HAP-1 (cell line): Measurements from ENCODE around the gene RUBCNL.

Source experiments
- DNase-seq, 2 experiments: peaks; one replicate each; pipeline ENCODE4 v3.0.0-alpha.2; 2016 to 2020; ENCODE audit warnings: low spot score in 2 of 2
- H3K27me3 ChIP-seq: fragments of 250-450 bp; sonication (Bioruptor Pico); 2 replicates; pipeline ENCODE4 v1.5.1; 2020; ENCODE audit warnings: low read depth, mild to moderate bottlenecking, moderate library complexity
- H3K36me3 ChIP-seq: fragments of 250-450 bp; sonication (Bioruptor Pico); replicated peaks from 2 replicates; pipeline ENCODE4 v1.5.1; 2020; ENCODE audit warnings: mild to moderate bottlenecking
- H3K4me1 ChIP-seq: fragments of 250-450 bp; sonication (Bioruptor Pico); 2 replicates; pipeline ENCODE4 v1.5.1; 2020; ENCODE audit warnings: mild to moderate bottlenecking
- H3K4me3 ChIP-seq: fragments of 250-450 bp; sonication (Bioruptor Pico); 2 replicates; pipeline ENCODE4 v1.5.1; 2020; ENCODE audit warnings: mild to moderate bottlenecking, moderate library complexity
- H3K9me3 ChIP-seq: fragments of 250-450 bp; sonication (Bioruptor Pico); 2 replicates; pipeline ENCODE4 v1.5.1; 2020; ENCODE audit warnings: mild to moderate bottlenecking, moderate library complexity
- in situ Hi-C: fragments of 300-500 bp; cut with MboI; formaldehyde crosslinking; loops from 3 replicates; pipeline ENCODE4 v1.14.3; 2020; ENCODE audit warnings: low sequenced_read_pairs, inconsistent platforms, mixed read lengths

The RUBCNL gene

DNA sequence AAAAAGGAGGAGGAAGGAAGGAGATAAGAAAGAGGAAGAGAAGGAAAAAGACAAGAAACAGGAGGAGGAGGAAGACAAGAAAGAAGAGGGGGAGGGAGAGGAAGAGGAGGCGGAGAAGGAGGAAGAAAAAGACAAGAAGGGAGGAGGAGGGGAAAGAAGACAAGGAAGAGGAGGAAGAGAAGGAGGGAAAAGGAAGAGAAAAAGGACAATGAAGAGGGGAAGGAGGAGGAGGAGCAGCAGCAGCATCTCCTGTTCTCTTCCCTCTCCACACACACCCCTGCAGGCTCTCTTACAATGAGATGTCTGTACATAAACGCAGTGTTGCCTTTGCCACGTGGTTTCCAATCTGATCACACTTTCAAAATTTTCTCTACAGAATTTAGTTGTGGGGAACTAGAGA is 66.6 kb downstream of the RUBCNL start:
- Histone ChIP-seq H3K27me3 (0 out of 2 replicates have a peak, but pooled peaks cover 3% of the 10 kb centered on the region), H3K4me1 (no peaks in the 10 kb centered on the region), H3K4me3 (no peak overlapping the region), H3K36me3 (no peaks in the 10 kb centered on the region), H3K9me3 (no peaks in the 10 kb centered on the region)
- in situ Hi-C loops, result no loop called here
- DNase-seq, result no peak

DNA sequence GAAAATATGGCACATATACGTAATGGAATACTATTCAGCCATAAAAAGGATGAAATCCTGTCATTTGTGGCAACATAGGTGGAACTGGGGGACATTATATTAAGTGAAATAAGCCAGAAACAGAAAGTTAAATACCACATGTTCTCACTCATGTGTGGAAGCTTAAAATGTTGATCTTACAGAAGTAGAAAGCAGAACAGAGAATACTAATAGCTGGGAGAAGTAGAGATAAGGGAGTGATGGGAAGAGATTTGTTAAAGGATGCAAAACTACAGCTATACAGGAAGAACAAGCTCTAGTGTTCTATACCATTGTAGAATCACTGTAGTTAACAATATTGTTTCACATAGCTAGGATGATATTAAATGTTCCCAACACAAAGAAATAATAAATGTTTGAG is 68.1 kb downstream of the RUBCNL start:
- H3K4me3 ChIP-seq, result no peak overlapping the region
- H3K27me3 ChIP-seq, result 0 out of 2 replicates have a peak, but pooled peaks cover 3% of the 10 kb centered on the region
- H3K36me3 ChIP-seq, result no peaks in the 10 kb centered on the region
- H3K9me3 ChIP-seq, result no peaks in the 10 kb centered on the region
- in situ Hi-C loops, result no loop called here
- no peak for DNase-seq
- H3K4me1 ChIP-seq, result no peaks in the 10 kb centered on the region

DNA sequence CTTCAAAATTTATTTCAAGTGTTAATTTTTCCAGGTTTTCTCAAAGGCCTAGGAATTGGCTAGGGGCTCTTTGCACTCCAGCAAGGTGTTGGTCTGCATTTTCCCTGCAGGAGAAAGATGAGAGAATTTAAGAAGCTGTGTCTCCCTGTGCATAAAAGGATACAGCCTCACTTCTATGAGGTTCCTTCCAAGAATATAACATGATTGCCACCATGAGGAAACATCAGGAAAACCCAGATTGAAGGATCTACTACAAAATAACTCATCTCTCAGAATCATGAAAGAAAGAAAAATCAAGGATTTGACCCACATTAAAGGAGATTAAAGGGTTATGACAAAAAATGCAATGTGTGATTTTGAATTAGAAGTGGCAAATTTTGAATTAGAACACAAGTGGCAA is 69.9 kb downstream of the RUBCNL start:
- no peaks in the 10 kb centered on the region for H3K9me3 ChIP-seq
- in situ Hi-C loops, result no loop called here
- no peak overlapping the region for H3K4me3 ChIP-seq
- H3K36me3 ChIP-seq, result no peaks in the 10 kb centered on the region
- H3K4me1 ChIP-seq, result no peaks in the 10 kb centered on the region
- H3K27me3 ChIP-seq, result 0 out of 2 replicates have a peak, but pooled peaks cover 3% of the 10 kb centered on the region
- DNase-seq, result no peak

DNA sequence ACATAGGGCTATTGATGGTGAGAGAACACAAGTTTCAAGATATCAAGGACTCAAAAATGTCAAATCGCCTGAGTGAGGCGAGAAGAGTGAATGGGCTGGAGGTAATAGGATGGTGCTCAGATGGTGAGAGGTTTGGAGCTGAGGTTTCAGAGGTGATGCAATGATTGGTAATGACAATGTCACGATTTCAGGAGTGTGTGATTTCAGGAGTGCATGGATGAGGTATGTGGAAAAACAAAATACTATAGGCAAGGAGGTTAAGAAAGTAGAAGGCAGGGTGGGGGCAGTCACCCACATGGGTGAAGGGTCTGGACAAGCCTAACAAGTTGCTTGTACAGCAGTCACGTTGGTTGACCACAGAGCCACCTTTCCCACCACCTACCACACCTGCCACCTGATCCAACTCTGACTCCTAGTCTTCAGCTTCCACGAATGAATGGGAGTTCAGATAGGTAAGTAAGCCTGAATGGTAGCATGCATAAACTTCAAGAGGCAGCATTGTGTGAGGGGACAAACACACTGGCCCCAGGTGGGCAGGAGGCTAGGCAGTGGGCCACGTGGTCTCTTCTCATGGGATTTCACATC is 71.5 kb downstream of the RUBCNL start:
- in situ Hi-C loops, result no loop called here
- DNase-seq, result no peak
- Histone ChIP-seq H3K9me3 (no peaks in the 10 kb centered on the region), H3K4me1 (no peaks in the 10 kb centered on the region), H3K4me3 (no peak overlapping the region), H3K27me3 (0 out of 2 replicates have a peak, but pooled peaks cover 3% of the 10 kb centered on the region), H3K36me3 (no peaks in the 10 kb centered on the region)

DNA sequence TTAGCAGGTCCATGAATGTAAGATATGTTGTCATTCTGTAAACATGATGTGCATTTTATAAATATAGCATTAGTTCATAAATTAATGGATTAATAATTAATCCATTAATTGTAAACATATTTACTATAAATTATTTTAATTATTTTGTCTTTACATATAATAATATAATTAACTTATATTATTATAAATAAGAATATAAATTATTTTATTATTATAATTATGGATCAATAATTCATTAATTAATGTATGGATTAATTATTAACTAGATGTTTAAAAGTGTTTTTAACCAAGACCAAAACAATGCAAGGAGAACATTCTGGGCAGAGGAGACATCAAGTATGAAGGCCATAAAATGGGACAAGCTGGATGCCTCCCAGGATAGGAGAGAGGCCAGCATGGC is 72.0 kb downstream of the RUBCNL start:
- no peaks in the 10 kb centered on the region for H3K4me1 ChIP-seq
- no peaks in the 10 kb centered on the region for H3K9me3 ChIP-seq
- no peak for DNase-seq
- H3K36me3 ChIP-seq, result no peaks in the 10 kb centered on the region
- in situ Hi-C loops, result no loop called here
- H3K4me3 ChIP-seq, result no peak overlapping the region
- 0 out of 2 replicates have a peak, but pooled peaks cover 3% of the 10 kb centered on the region for H3K27me3 ChIP-seq

DNA sequence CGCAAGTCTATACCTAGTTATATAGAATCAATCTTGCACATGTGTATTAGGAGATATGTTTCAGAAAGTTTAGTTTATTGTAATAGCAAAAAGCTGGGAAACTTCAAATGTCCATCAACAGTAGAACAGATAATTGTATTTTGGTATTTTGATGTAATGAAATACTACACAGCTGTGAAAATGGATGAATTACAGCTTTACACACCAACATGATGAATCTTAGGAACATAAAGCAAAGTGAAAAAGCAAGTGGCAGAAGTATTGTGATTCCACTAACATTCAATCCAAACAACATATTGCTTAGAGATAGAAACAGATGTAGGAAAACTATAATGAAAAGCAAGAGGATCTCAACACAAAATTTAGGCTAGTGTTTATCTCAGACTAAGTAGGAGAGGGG is 72.5 kb downstream of the RUBCNL start:
- Histone ChIP-seq H3K27me3 (0 out of 2 replicates have a peak, but pooled peaks cover 3% of the 10 kb centered on the region), H3K4me3 (no peak overlapping the region), H3K36me3 (no peaks in the 10 kb centered on the region), H3K9me3 (no peaks in the 10 kb centered on the region), H3K4me1 (no peaks in the 10 kb centered on the region)
- in situ Hi-C loops, result no loop called here
- DNase-seq, result no peak

DNA sequence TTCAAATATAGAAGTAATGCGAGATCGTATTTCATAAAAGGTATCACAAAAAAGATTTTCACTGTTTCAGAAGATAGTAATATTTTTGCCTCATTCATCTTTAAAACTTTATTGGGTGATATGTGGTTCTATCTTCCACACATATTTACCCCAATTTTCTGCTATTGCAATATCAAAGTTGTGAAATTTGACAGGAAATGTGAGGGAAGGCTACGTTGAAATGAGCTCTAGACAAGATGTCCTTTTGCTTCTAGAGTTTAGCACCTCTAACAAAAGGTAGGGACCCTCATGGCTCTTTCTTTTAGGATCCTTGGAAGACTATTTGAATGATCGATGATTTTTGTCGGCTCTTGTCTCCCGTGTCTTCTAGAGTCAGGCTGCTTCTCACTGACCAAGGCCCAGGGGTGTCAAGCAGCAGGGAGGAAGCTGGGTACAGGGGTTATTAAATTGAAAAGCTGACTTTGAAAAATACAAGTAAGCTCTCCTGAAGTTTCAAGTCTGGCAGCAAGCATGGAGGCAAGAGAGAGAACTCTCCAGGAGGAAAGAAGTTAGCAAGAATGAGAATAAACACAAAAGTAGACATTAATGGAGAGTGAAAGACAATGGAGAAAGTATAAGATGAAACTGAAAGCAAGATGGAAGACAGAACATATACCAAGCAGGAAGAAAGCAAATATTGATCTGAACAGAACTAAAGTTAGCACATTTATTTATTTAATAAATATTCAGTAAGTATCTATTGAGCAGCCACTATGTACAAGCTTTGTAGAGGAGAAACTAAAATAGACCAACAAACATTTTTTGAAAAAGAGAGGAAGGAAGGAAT is 73.4 kb downstream of the RUBCNL start:
- DNase-seq, result no peak
- Histone ChIP-seq H3K4me3 (no peak overlapping the region), H3K27me3 (no peaks in the 10 kb centered on the region), H3K4me1 (no peaks in the 10 kb centered on the region), H3K36me3 (no peaks in the 10 kb centered on the region), H3K9me3 (no peaks in the 10 kb centered on the region)
- in situ Hi-C loops, result no loop called here

DNA sequence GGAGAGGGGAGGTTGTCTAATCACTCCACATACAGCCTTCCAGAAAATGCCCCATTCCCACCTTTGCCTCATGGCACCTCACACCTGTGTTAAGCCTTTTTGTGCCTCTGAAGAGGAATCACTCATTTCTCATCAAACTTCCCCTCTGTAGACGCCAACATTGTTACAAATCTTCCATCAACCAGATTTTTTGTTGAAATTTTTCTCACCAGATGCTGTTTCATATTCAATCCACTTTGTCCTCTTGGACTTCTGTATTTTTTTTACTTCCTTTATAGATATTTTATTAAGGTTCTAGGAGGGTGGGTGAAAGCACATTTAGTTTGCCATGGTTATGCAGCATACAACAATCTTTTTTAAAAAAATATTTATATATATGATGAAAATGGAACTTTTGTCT is 74.0 kb downstream of the RUBCNL start:
- in situ Hi-C loops, result no loop called here
- Histone ChIP-seq H3K36me3 (no peaks in the 10 kb centered on the region), H3K4me3 (no peak overlapping the region), H3K27me3 (no peaks in the 10 kb centered on the region), H3K4me1 (no peaks in the 10 kb centered on the region), H3K9me3 (no peaks in the 10 kb centered on the region)
- no peak for DNase-seq

DNA sequence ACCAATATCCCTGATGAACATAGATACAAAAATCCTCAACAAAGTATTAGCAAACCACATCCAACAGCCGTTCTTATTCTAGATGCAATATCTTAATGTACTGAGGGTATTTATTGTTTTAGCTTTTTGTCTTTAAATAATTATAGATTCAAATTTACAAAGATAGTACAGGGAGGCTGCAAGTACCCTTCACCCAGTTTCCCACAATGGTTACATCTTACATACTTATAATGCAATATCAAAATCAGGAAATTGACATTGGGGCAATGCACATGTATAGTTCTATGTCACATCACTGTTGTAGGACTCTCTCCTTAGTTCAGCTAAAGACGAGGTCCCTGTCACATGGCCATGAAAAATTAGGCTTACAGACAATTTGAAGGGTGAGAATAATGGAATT is 75.8 kb downstream of the RUBCNL start:
- in situ Hi-C loops, result no loop called here
- H3K4me1 ChIP-seq, result no peaks in the 10 kb centered on the region
- no peaks in the 10 kb centered on the region for H3K9me3 ChIP-seq
- H3K36me3 ChIP-seq, result no peaks in the 10 kb centered on the region
- H3K27me3 ChIP-seq, result no peaks in the 10 kb centered on the region
- DNase-seq, result no peak
- no peak overlapping the region for H3K4me3 ChIP-seq

DNA sequence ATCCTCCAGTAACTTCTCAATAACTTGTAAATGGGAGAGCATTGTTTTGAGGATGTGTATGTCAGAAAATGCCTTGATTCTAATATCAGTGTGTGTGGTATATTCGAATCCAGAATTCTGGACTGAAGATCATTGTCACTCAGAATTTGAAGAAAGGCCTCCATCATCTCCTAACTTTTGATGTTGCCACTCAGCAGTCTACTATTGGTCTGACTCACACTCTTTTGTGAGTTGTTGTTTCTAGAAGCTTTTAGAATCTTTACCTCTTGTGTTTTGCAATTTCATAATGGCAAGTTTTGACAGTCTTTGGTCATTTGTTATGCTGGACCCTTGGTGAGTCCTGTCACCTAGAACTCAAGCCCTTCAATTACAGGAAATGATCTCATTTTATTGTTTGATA is 77.0 kb downstream of the RUBCNL start:
- H3K4me3 ChIP-seq, result no peak overlapping the region
- H3K36me3 ChIP-seq, result no peaks in the 10 kb centered on the region
- in situ Hi-C loops, result no loop called here
- H3K9me3 ChIP-seq, result no peaks in the 10 kb centered on the region
- no peaks in the 10 kb centered on the region for H3K27me3 ChIP-seq
- DNase-seq, result no peak
- H3K4me1 ChIP-seq, result no peaks in the 10 kb centered on the region

DNA sequence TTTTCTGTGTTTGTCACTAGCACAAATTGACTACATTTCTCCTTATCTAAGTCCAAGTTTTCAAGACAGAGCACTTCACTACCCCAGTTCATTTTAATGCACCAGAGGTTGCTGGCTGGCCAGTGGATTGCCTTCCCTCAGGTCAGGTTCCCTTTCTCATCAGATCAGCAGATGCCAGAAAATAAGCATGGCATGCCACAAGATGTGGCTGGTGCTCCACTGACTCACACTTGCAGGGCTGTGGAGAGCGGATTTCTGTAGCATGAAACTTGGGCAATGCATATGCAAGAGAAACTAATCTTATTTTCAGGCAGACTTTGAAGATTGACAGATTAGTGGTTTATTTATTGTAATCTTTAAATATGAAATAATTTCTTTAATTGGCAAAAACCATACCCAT is 79.5 kb downstream of the RUBCNL start:
- no peaks in the 10 kb centered on the region for H3K4me1 ChIP-seq
- H3K36me3 ChIP-seq, result no peaks in the 10 kb centered on the region
- in situ Hi-C loops, result no loop called here
- DNase-seq, result no peak
- no peak overlapping the region for H3K4me3 ChIP-seq
- no peaks in the 10 kb centered on the region for H3K9me3 ChIP-seq
- H3K27me3 ChIP-seq, result no peaks in the 10 kb centered on the region

DNA sequence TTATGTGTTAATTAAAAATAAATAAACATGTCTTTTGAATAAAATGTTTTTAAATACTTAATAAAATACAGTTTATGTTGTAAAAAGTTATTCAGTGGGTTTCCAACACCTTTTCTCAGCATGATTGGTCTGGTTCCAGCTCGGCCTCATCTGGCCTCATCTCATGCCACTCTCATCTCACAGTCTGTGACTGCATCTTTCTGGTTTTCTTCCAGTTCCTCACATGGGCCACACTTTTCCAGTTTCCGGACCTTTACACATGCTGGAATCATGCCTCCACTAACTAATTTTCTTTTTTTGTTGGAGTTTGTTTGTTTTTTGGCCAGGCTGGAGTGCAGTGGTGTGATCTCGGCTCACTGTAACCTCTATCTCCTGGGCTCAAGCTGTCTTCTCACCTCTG is 82.5 kb downstream of the RUBCNL start:
- Histone ChIP-seq H3K36me3 (no peaks in the 10 kb centered on the region), H3K4me3 (no peak overlapping the region), H3K9me3 (no peaks in the 10 kb centered on the region), H3K4me1 (no peaks in the 10 kb centered on the region), H3K27me3 (no peaks in the 10 kb centered on the region)
- DNase-seq, result no peak
- in situ Hi-C loops, result no loop called here

DNA sequence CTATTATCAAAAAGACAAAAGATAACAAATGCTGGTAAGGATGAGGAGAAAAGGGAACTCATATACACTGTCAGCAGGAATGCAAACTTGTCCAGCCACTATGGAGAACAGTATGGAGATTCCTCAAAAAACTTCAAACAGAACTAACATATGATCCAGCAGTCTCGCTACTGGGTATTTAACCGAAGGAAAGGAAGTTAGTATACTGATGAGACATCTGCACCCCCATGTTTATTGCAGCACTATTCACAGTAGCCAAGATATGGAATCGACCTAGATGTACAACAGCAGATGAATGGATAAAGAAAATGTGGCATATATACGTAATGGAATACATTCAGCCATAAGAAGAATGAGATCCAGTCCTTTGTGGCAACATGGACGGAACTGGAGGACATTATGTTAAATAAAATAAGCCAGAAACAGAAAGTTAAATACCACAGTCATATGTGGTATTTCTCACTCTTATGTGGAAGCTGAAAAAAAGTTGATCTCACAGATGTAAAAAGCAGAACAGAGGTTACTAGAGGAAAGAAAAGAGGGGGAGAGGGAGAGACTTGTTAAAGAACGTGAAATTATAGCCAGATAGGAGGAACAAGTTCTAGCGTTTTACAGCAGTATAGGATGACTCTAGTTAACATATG is 83.2 kb downstream of the RUBCNL start:
- no peaks in the 10 kb centered on the region for H3K4me1 ChIP-seq
- H3K27me3 ChIP-seq, result no peaks in the 10 kb centered on the region
- no peaks in the 10 kb centered on the region for H3K36me3 ChIP-seq
- no peak for DNase-seq
- H3K4me3 ChIP-seq, result no peak overlapping the region
- no peaks in the 10 kb centered on the region for H3K9me3 ChIP-seq
- in situ Hi-C loops, result no loop called here

DNA sequence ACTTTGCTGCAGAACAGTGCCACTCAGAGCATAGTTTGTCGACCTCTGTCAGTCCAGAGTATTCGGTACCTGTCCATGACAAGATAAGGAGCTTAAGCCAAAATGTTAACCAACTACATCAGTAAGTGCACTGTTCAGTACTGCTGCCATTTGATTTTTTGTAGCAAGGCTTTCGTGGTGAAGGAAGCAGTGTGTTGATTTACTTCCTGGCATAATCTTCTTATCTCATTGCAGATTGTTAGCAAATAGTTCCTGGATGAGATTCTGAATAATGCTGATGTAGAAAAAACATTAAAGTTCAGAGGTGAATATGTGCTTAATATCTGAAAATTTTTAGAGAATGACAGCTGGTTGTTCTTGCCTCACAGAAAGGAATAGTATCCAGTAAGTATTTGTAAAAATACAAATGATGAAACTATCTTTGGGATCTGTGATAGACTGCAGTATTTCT is 89.7 kb downstream of the RUBCNL start:
- in situ Hi-C loops, result no loop called here
- H3K9me3 ChIP-seq, result no peaks in the 10 kb centered on the region
- H3K4me1 ChIP-seq, result no peaks in the 10 kb centered on the region
- DNase-seq, result no peak
- no peak overlapping the region for H3K4me3 ChIP-seq
- H3K27me3 ChIP-seq, result no peaks in the 10 kb centered on the region
- H3K36me3 ChIP-seq, result no peaks in the 10 kb centered on the region
